Stomach (tissue), 9 donors: ENCODE results near the gene CHTF18. TPM values are rescaled to one million over a fixed set of nuclear protein-coding genes. Genes with fewer than 3 reads are reported as not detected.
"Not testable (repeated sequence)": the region's sequence is repeated elsewhere in the genome, so short reads cannot be mapped to it uniquely, and the experiment has no call there.

Experiments used
- DNase-seq, 2 donors: peaks; one replicate each; pipeline versions ENCODE4 v3.0.0 to v3.0.0-alpha.2; 2013 to 2019
- H3K27ac ChIP-seq, 5 donors: fragments of 200-600 bp in 4 of 5; sonication (generic) in 4 of 5; one replicate each; pipeline ENCODE4 v1.5.1; 2013 to 2019; ENCODE audit warnings: mild to moderate bottlenecking in 1 of 5, moderate library complexity in 1 of 5
- H3K27me3 ChIP-seq, 3 donors: fragments of 200-600 bp; sonication (generic); one replicate each; pipeline ENCODE4 v1.5.1; 2017 to 2019; ENCODE audit warnings: mixed run types in 1 of 3
- H3K36me3 ChIP-seq, 4 donors: fragments of 200-600 bp; sonication (generic); 1 replicate in 3 of 4; 2 replicates in 1 of 4; pipeline ENCODE4 v1.5.1; 2016 to 2019
- H3K4me1 ChIP-seq, 4 donors: fragments of 200-600 bp; sonication (generic); one replicate each; pipeline ENCODE4 v1.5.1; 2016 to 2019
- H3K4me3 ChIP-seq, 4 donors: fragments of 200-600 bp; sonication (generic) in 3 of 4; one replicate each; pipeline ENCODE4 v1.5.1; 2016 to 2019; ENCODE audit warnings: mild to moderate bottlenecking in 1 of 4
- H3K9me3 ChIP-seq, 4 donors: fragments of 200-600 bp; sonication (generic); one replicate each; pipeline ENCODE4 v1.5.1; 2016 to 2019
- CTCF ChIP-seq, 7 experiments: fragments of 450-650 bp in 4 of 7; fragments of 200-600 bp in 3 of 7; sonication (generic) in 3 of 7; IDR thresholded peaks; one replicate each; pipeline ENCODE4 v1.5.1; 2016 to 2019; ENCODE audit warnings: antibody characterized with exemption in 7 of 7, control low read depth in 2 of 7, mild to moderate bottlenecking in 1 of 7
- EP300 ChIP-seq: sonication (generic); formaldehyde crosslinking; IDR thresholded peaks from one replicate; pipeline ENCODE4 v1.6.1; 2017; ENCODE audit warnings: antibody characterized with exemption
- POLR2A ChIP-seq, 4 donors: fragments of 450-650 bp; IDR thresholded peaks; one replicate each; pipeline ENCODE4 v1.6.1; 2016; ENCODE audit warnings: antibody characterized with exemption in 4 of 4, control low read depth in 2 of 4, mild to moderate bottlenecking in 1 of 4, moderate library complexity in 1 of 4
- POLR2AphosphoS5 ChIP-seq, 3 donors: sonication (generic); formaldehyde crosslinking; IDR thresholded peaks; one replicate each; pipeline ENCODE4 v1.6.1; 2016; ENCODE audit warnings: antibody characterized with exemption in 3 of 3
- WGBS, 5 donors: extraction: QIAGEN DNeasy Blood & Tissue Kit in 3 of 5; methylation state at CpG; one replicate each; pipeline versions ENCODE4 v1.1.5 to v1.1.7; 2013 to 2018; 5-methylcytosine and 5-hydroxymethylcytosine counted together
- intact Hi-C: fragments of 100-400 bp; cut with DNase I; formaldehyde crosslinking; loops from one replicate; pipeline ENCODE4 v1.15.1; 2023; ENCODE audit warnings: low total_unique reads
- polyA plus RNA-seq, 3 donors: library from polyadenylated mRNA; stranded (reverse); fragments of 200-250 nt; gene quantifications; one replicate each; pipeline ENCODE4 v1.2.3, GENCODE V29; 2013
- total RNA-seq, 5 donors: library from RNA; depleted of rRNA; stranded (reverse); fragments of >200 nt; gene quantifications; one replicate each; pipeline versions ENCODE4 v1.1.0 to v1.2.3, GENCODE V29; 2014 to 2016
- donor health status: healthy with polysubstance abuse.
- donor health status: Bipolar disorder and iron deficiency.
- donor health status: healthy.

Gene CHTF18
- total and polyA plus RNA-seq, 8 donors: 2.9 to 143 (median 21.5) TPM

- H3K4me1 ChIP-seq: no peaks in the 10 kb centered on the region
- no peak overlapping the region for H3K4me3 ChIP-seq
- no peak for DNase-seq
- no peaks in the 10 kb centered on the region for H3K9me3 ChIP-seq
- no peak overlapping the region for H3K27ac ChIP-seq
- WGBS, 5 donors: 81 to 91% (median 89%) methylated on average over 7 to 18 of the region's 18 CpGs
- no peak for TF ChIP-seq POLR2AphosphoS5 (IDR thresholded peaks at IDR 0.05)
- TF ChIP-seq EP300: no peak
- no peak for TF ChIP-seq CTCF (IDR thresholded peaks at IDR 0.05)
- no peak for TF ChIP-seq POLR2A (IDR thresholded peaks at IDR 0.05)
- H3K36me3 ChIP-seq: no peaks in the 10 kb centered on the region
- peaks cover 0 to 83% (median 4%) of the 10 kb centered on the region in 3 donors for H3K27me3 ChIP-seq
- intact Hi-C loops: no loop called here
These were observed 15.5 kb upstream of the CHTF18 start for GRCh38 chr16:772959-773358.

- H3K9me3 ChIP-seq: no peaks in the 10 kb centered on the region
- H3K27me3 ChIP-seq: peaks cover 0 to 83% (median 11%) of the 10 kb centered on the region in 3 donors
- no peak overlapping the region for H3K4me3 ChIP-seq
- no peaks in the 10 kb centered on the region for H3K4me1 ChIP-seq
- no peaks in the 10 kb centered on the region for H3K36me3 ChIP-seq
- no peak for DNase-seq
- intact Hi-C loops: no loop called here
- no peak overlapping the region for H3K27ac ChIP-seq
- TF ChIP-seq EP300 (no peak), POLR2AphosphoS5 (IDR thresholded peaks at IDR 0.05) (no peak), POLR2A (IDR thresholded peaks at IDR 0.05) (no peak), CTCF (IDR thresholded peaks at IDR 0.05) (no peak)
- 76 to 85% (median 78%) methylated on average over 26 to 46 of the region's 46 CpGs for WGBS, 5 donors
These were observed 14.1 kb upstream of the CHTF18 start for GRCh38 chr16:774086-775001.

GRCh38 chr16:775236-775796 is 13.1 kb upstream of the CHTF18 start:
- Histone ChIP-seq H3K4me3 (no peak overlapping the region), H3K4me1 (no peaks in the 10 kb centered on the region), H3K27me3 (peaks cover 0 to 83% (median 11%) of the 10 kb centered on the region in 3 donors), H3K9me3 (no peaks in the 10 kb centered on the region), H3K36me3 (no peaks in the 10 kb centered on the region), H3K27ac (no peak overlapping the region)
- intact Hi-C loops: no loop called here
- DNase-seq: no peak
- WGBS, 5 donors: 71 to 78% (median 74%) methylated on average over 31 to 36 of the region's 36 CpGs
- TF ChIP-seq POLR2AphosphoS5 (IDR thresholded peaks at IDR 0.05) (no peak), POLR2A (IDR thresholded peaks at IDR 0.05) (no peak), CTCF (IDR thresholded peaks at IDR 0.05) (no peak), EP300 (no peak)

- H3K4me1 ChIP-seq, H3K4me3 ChIP-seq, intact Hi-C loops, H3K27ac ChIP-seq, H3K9me3 ChIP-seq, DNase-seq, H3K36me3 ChIP-seq: not testable (repeated sequence)
- WGBS, 5 donors: 79 to 92% (median 86%) methylated on average over 10 of the region's 10 CpGs
- peaks cover 0 to 83% (median 11%) of the 10 kb centered on the region in 3 donors for H3K27me3 ChIP-seq
These were observed 12.1 kb upstream of the CHTF18 start for GRCh38 chr16:776298-776697.

- H3K4me3 ChIP-seq: no peak overlapping the region
- no peaks in the 10 kb centered on the region for H3K4me1 ChIP-seq
- intact Hi-C loops: no loop called here
- H3K36me3 ChIP-seq: no peaks in the 10 kb centered on the region
- no peak for DNase-seq
- no peak overlapping the region for H3K27ac ChIP-seq
- H3K9me3 ChIP-seq: no peaks in the 10 kb centered on the region
- H3K27me3 ChIP-seq: peaks cover 0 to 83% (median 11%) of the 10 kb centered on the region in 3 donors
- WGBS, 5 donors: 84 to 91% (median 88%) methylated on average over 9 of the region's 9 CpGs
- TF ChIP-seq CTCF (IDR thresholded peaks at IDR 0.05) (no peak), EP300 (no peak), POLR2AphosphoS5 (IDR thresholded peaks at IDR 0.05) (no peak), POLR2A (IDR thresholded peaks at IDR 0.05) (no peak)
These were observed 11.6 kb upstream of the CHTF18 start for GRCh38 chr16:776824-777223.
